Erythroblast (primary cell): ENCODE results near the gene OR4Q2.
"Not testable (repeated sequence)": the region's sequence is repeated elsewhere in the genome, so short reads cannot be mapped to it uniquely, and the experiment has no call there.

Experiments used
- DNase-seq, 2 experiments: peaks; one replicate each; lab custom pipeline; 2025; lab: John Stamatoyannopoulos, UW
- GATA1 ChIP-seq: IDR thresholded peaks from 2 replicates; pipeline ENCODE4 v1.6.1; 2011; ENCODE audit warnings: low read depth, mild to moderate bottlenecking, control low read depth, low read length, moderate library complexity
- POLR2A ChIP-seq: IDR thresholded peaks from 2 replicates; pipeline ENCODE4 v1.6.1; 2011; ENCODE audit warnings: mild to moderate bottlenecking, low read length

Gene OR4Q2

GRCh38 chr14:20001863-20002262 is at the start of gene OR4Q2:
Gene OR4Q2 (plus strand): TSS chr14:20002163.
- no peak for DNase-seq
- no peak for TF ChIP-seq GATA1

- not testable (repeated sequence) for DNase-seq
These were observed 32.2 kb upstream of the OR4Q2 start for GRCh38 chr14:19969735-19970134.

- DNase-seq, result no peak
These were observed 27.1 kb upstream of the OR4Q2 start for GRCh38 chr14:19974844-19975243.

GRCh38 chr14:19975291-19975690 is 26.7 kb upstream of the OR4Q2 start, which contains the start of gene OR4K15:
Gene OR4K15 (plus strand): TSS chr14:19975591. CDS start chr14:19975591, 0 bp downstream.
- no peak for TF ChIP-seq POLR2A
- TF ChIP-seq GATA1, result no peak
- no peak for DNase-seq

More at GRCh38 chr14:19974844-19975243, 27.1 kb upstream of the OR4Q2 start:
- no peak for TF ChIP-seq POLR2A

GRCh38 chr14:19993438-19993837 is 8.5 kb upstream of the OR4Q2 start:
- TF ChIP-seq POLR2A, result no peak
- no peak for TF ChIP-seq GATA1
- DNase-seq, result no peak

- TF ChIP-seq POLR2A (no peak), GATA1 (no peak)
- DNase-seq, result no peak
These were observed 356 bp downstream of the OR4Q2 start for GRCh38 chr14:20002319-20002718.

- TF ChIP-seq GATA1 (no peak), POLR2A (no peak)
These were observed 6.2 kb downstream of the OR4Q2 start for GRCh38 chr14:20008156-20008555.

GRCh38 chr14:20019257-20019865 is 17.4 kb downstream of the OR4Q2 start, which contains the start of gene OR4K14:
Gene OR4K14 (minus strand): TSS chr14:20019307. CDS start chr14:20015193, 4,114 bp downstream.
- no peak for DNase-seq
- TF ChIP-seq GATA1, result no peak
- no peak for TF ChIP-seq POLR2A

More at GRCh38 chr14:20008156-20008555, 6.2 kb downstream of the OR4Q2 start:
- no peak for DNase-seq

- DNase-seq, result no peak
- TF ChIP-seq GATA1, result no peak
- no peak for TF ChIP-seq POLR2A
These were observed 29.1 kb downstream of the OR4Q2 start for GRCh38 chr14:20031058-20031457.

GRCh38 chr14:20035449-20035848 is 33.5 kb downstream of the OR4Q2 start:
- DNase-seq, result no peak
- TF ChIP-seq GATA1, result no peak
- TF ChIP-seq POLR2A, result no peak

GRCh38 chr14:20035938-20036337 is 34.0 kb downstream of the OR4Q2 start, which contains the start of gene OR4K13:
Gene OR4K13 (minus strand): TSS chr14:20036038. CDS start chr14:20034758, 1,280 bp downstream.
- TF ChIP-seq GATA1 (no peak), POLR2A (no peak)
- DNase-seq, result no peak

- TF ChIP-seq POLR2A (no peak), GATA1 (no peak)
These were observed 42.3 kb downstream of the OR4Q2 start for GRCh38 chr14:20044243-20044642.

GRCh38 chr14:20048202-20048601 is 46.2 kb downstream of the OR4Q2 start:
- no peak for TF ChIP-seq GATA1
- TF ChIP-seq POLR2A, result no peak
- DNase-seq, result no peak

More at GRCh38 chr14:20044243-20044642, 42.3 kb downstream of the OR4Q2 start:
- DNase-seq, result no peak
